ENCODE data around the gene RCOR1. TPM values are rescaled to one million over a fixed set of nuclear protein-coding genes. Genes with fewer than 3 reads are reported as not detected.
A peak's percentile ranks its signal among the peaks of the same experiment; 100 is the strongest.

RCOR1 gene
- total and polyA plus RNA-seq, 2 of the 8 experiments (the other 6 are each of a cell fraction or from before 2014, with no cell fraction given) = 12.3 to 26.3 TPM

- CTCF ChIA-PET (ENCODE audit: partially characterized antibody) = interaction anchor here (0.6 to 1.1 kb wide), 6 partner anchors 9 to 1181 kb away, joined by 3 to 5 read pairs (median 3); no protein-coding TSS in a partner anchor
- no peak overlapping the region for H3K27ac ChIP-seq (ENCODE audit: low read depth, low read length)
- no peak overlapping the region for H2BK120ac ChIP-seq (replicated peaks; ENCODE audit: low read depth, low read length)
- TF ChIP-seq CEBPB (IDR thresholded peaks at IDR 0.05; ENCODE audit: low read depth, low read length) = no peak
- no peak for TF ChIP-seq POLR2AphosphoS5 (IDR thresholded peaks at IDR 0.05; ENCODE audit: low read depth, low read length)
These were observed 2.6 kb upstream of the RCOR1 start for GRCh38 chr14:102589761-102590290.

More at GRCh38 chr14:102589761-102590290, 2.6 kb upstream of the RCOR1 start:
- Histone ChIP-seq H3K4ac (replicated peaks; ENCODE audit: insufficient read length, low read depth, low read length) (no peak overlapping the region), H2AFZ (ENCODE audit: low read length) (no peak overlapping the region), H3K56ac (replicated peaks; ENCODE audit: insufficient read length, low read depth, low read length) (no peak overlapping the region), H3K27me3 (replicated peaks in 1 of 4; ENCODE audit: control insufficient read depth in 3 of 4, extremely low read depth in 1 of 4, insufficient read depth in 3 of 4, low read length in 3 of 4) (no peaks in the 10 kb centered on the region), H3K18ac (ENCODE audit: extremely low read depth, low read length) (peak overlapping the region; percentile 81; the same call in 1 of the 2 replicates), H3K36me3 (ENCODE audit: control insufficient read depth in 2 of 4, insufficient read depth in 4 of 4, low read length in 3 of 4) (no peaks in the 10 kb centered on the region), H2BK20ac (ENCODE audit: low read length) (no peak overlapping the region), H2BK5ac (ENCODE audit: low read depth, low read length) (no peak overlapping the region), H3K79me1 (ENCODE audit: low read depth, low read length) (no peaks in the 10 kb centered on the region), H3K14ac (ENCODE audit: insufficient read length) (no peak overlapping the region), H3K23me2 (ENCODE audit: low read depth, low read length) (peaks cover 2% of the 10 kb centered on the region; the same call in 1 of the 2 replicates), H3K23ac (ENCODE audit: insufficient read length) (no peak overlapping the region), H4K91ac (replicated peaks; ENCODE audit: insufficient read length, low read length) (no peak overlapping the region), H2AK5ac (ENCODE audit: low read depth, low read length) (peak overlapping the region; percentile 58), H4K5ac (ENCODE audit: insufficient read length, low read depth, low read length) (no peak overlapping the region), H3K9me3 (ENCODE audit: insufficient read depth in 2 of 2, low read depth in 1 of 2, low read length in 1 of 2) (no peaks in the 10 kb centered on the region), H4K20me1 (replicated peaks in 1 of 2; ENCODE audit: control insufficient read depth in 1 of 2, insufficient read depth in 2 of 2, low read length in 2 of 2) (peaks cover 0 to 3% of the 10 kb centered on the region in 2 experiments), H3K4me1 (replicated peaks in 1 of 4; ENCODE audit: control insufficient read depth in 3 of 4, insufficient read depth in 4 of 4, low read length in 3 of 4) (peaks cover 5 to 27% (median 16%) of the 10 kb centered on the region in 4 experiments), H4K8ac (ENCODE audit: extremely low read depth, insufficient read depth, low read length) (no peak overlapping the region), H2BK12ac (ENCODE audit: low read depth, low read length) (no peak overlapping the region), H2BK15ac (ENCODE audit: low read length) (no peak overlapping the region), H3K4me3 (ENCODE audit: extremely low read depth in 1 of 4, insufficient read depth in 2 of 4, low read depth in 3 of 4, low read length in 4 of 4) (no peak overlapping the region), H3K79me2 (ENCODE audit: control insufficient read depth in 1 of 2, insufficient read depth in 2 of 2, low read length in 2 of 2) (peaks cover 0 to 13% of the 10 kb centered on the region in 2 experiments; a peak in 3 of 4 replicates), H3K9ac (replicated peaks in 1 of 4; ENCODE audit: extremely low read depth in 1 of 4, low read depth in 3 of 4, low read length in 3 of 4) (no peak overlapping the region), H3K4me2 (ENCODE audit: insufficient read depth in 1 of 2, low read depth in 2 of 2, low read length in 2 of 2) (peak overlapping the region in 1 of 2 experiments; percentile 53; a peak in 1 of 4 replicates)
- 82% methylated on average over 12 of the region's 12 CpGs; no CpG with 5 or more reads in 1 of the 2 experiments for WGBS, 2 experiments (ENCODE audit: extremely low coverage in 1 of 2, insufficient coverage in 1 of 2, insufficient read length in 1 of 2, insufficient replicate concordance in 2 of 2, low coverage in 1 of 2, low lambda C conversion rate in 2 of 2, missing lambda C conversion rate in 1 of 2)
- POLR2A ChIA-PET (ENCODE audit: partially characterized antibody) = interaction anchor here (1.5 kb wide), 1 partner anchor 34 kb away, joined by 6 read pairs; no protein-coding TSS in a partner anchor
- DNase-seq (ENCODE audit: low read depth in 1 of 2, low spot score in 2 of 2) (no peak), FAIRE-seq (no peak)
